OCI-LY1 (cell line): ENCODE data around the gene BPIFB2.

Experiments used
- CTCF ChIP-seq: fragments of 200-600 bp; sonication (generic), shearing (Covaris generic); IDR thresholded peaks from 2 replicates; pipeline ENCODE4 v1.5.1; 2017; ENCODE audit warnings: mild to moderate bottlenecking, antibody characterized with exemption, low read length, moderate library complexity, mixed read lengths
- EZH2 ChIP-seq: fragments of 200-600 bp; sonication (generic), shearing (Covaris generic); IDR thresholded peaks from 2 replicates; pipeline ENCODE4 v1.8.0; 2017; ENCODE audit warnings: borderline replicate concordance, mixed run types, mild to moderate bottlenecking, antibody characterized with exemption, low read length, moderate library complexity, mixed read lengths

- TF ChIP-seq CTCF: no peak
- TF ChIP-seq EZH2: no peak
Measured at GRCh38 chr20:33062105-33062824, 54.8 kb downstream of the BPIFB2 start.
